Keratinocyte (primary cell): ENCODE data around the gene LDLRAD2. TPM values are rescaled to one million over a fixed set of nuclear protein-coding genes. Genes with fewer than 3 reads are reported as not detected.

Experiments used
- DNase-seq: peaks from one replicate; pipeline ENCODE4 v3.0.0-alpha.2; 2011; ENCODE audit warnings: low read depth, missing footprints, low spot score
- FAIRE-seq: peaks from 2 replicates; lab custom pipeline; 2011; peaks lifted over from hg19 to GRCh38; lab: Jason Lieb, UNC
- H2AFZ ChIP-seq: 2 replicates; pipeline ENCODE4 v1.6.0; 2012; ENCODE audit warnings: low read length, control low read depth, inconsistent platforms; ENCODE audit not compliant: control insufficient read depth
- H3K27ac ChIP-seq: 2 replicates; pipeline ENCODE4 v1.5.1; 2011; ENCODE audit warnings: low read length; ENCODE audit not compliant: control insufficient read depth, insufficient read depth
- H3K27me3 ChIP-seq: 3 replicates; pipeline ENCODE4 v1.6.0; 2011; ENCODE audit warnings: low read length; ENCODE audit not compliant: control insufficient read depth, insufficient read depth; ENCODE audit errors: extremely low read depth
- H3K36me3 ChIP-seq, 2 experiments: 2 replicates in 1 of 2; 3 replicates in 1 of 2; pipeline ENCODE4 v1.5.1; 2011; ENCODE audit warnings: low read length in 2 of 2, mild to moderate bottlenecking in 1 of 2; ENCODE audit not compliant: control insufficient read depth in 2 of 2, insufficient read depth in 2 of 2; ENCODE audit errors: extremely low read depth in 1 of 2
- H3K4me1 ChIP-seq: 3 replicates; pipeline ENCODE4 v1.5.1; 2011; ENCODE audit warnings: low read length; ENCODE audit not compliant: control insufficient read depth, insufficient read depth; ENCODE audit errors: extremely low read depth
- H3K4me2 ChIP-seq: 3 replicates; pipeline ENCODE4 v1.6.0; 2011; ENCODE audit warnings: low read depth, low read length; ENCODE audit not compliant: control insufficient read depth, insufficient read depth; ENCODE audit errors: extremely low read depth
- H3K4me3 ChIP-seq, 3 experiments: fragments of 200-600 bp in 1 of 3; sonication (generic) in 1 of 3; 2 replicates in 2 of 3; 3 replicates in 1 of 3; pipeline ENCODE4 v1.5.1; 2011 to 2016; ENCODE audit warnings: low read length in 3 of 3, mild to moderate bottlenecking in 3 of 3, control low read depth in 2 of 3, inconsistent platforms in 1 of 3, low read depth in 1 of 3, mixed read lengths in 1 of 3, mixed run types in 1 of 3, moderate library complexity in 1 of 3; ENCODE audit not compliant: control insufficient read depth in 2 of 3, insufficient read depth in 2 of 3; ENCODE audit errors: extremely low read depth in 1 of 3
- H3K79me2 ChIP-seq: 2 replicates; pipeline ENCODE4 v1.6.0; 2012; ENCODE audit warnings: low read length; ENCODE audit not compliant: control insufficient read depth, insufficient read depth
- H3K9ac ChIP-seq: 3 replicates; pipeline ENCODE4 v1.6.0; 2011; ENCODE audit warnings: low read length; ENCODE audit not compliant: control insufficient read depth, insufficient read depth; ENCODE audit errors: extremely low read depth
- H3K9me1 ChIP-seq: 3 replicates; pipeline ENCODE4 v1.6.0; 2011; ENCODE audit warnings: low read length; ENCODE audit not compliant: control insufficient read depth, insufficient read depth; ENCODE audit errors: extremely low read depth
- H3K9me3 ChIP-seq: 2 replicates; pipeline ENCODE4 v1.5.1; 2012; ENCODE audit warnings: low read depth, low read length; ENCODE audit not compliant: control insufficient read depth
- H4K20me1 ChIP-seq: 3 replicates; pipeline ENCODE4 v1.6.0; 2011; ENCODE audit warnings: low read length; ENCODE audit not compliant: control insufficient read depth, insufficient read depth; ENCODE audit errors: extremely low read depth
- EZH2 ChIP-seq: IDR thresholded peaks from one replicate; pipeline ENCODE4 v1.6.1; 2012; ENCODE audit warnings: inconsistent platforms, mild to moderate bottlenecking, low read length, moderate library complexity
- dilution Hi-C: fragments of 300-500 bp; cut with MboI; formaldehyde crosslinking; loops from one replicate; pipeline ENCODE4 v1.7.0; 2020; ENCODE audit warnings: low sequenced_read_pairs; ENCODE audit not compliant: extremely low pct_ligation_motif_present
- polyA plus RNA-seq, 5 experiments: library from polyadenylated mRNA; depleted of rRNA in 3 of 5; stranded (reverse) in 3 of 5; stranded (forward) in 1 of 5; unstranded in 1 of 5; fragments of >200 nt; gene quantifications; 1 replicate in 1 of 5; 2 replicates in 3 of 5; 3 replicates in 1 of 5; pipeline versions ENCODE4 v1.2.1 to v1.2.3, GENCODE V29; 2011 to 2012; ENCODE audit warnings: missing spikeins in 2 of 5, low read depth in 1 of 5, low replicate concordance in 1 of 5
- TF ChIP-seq, protein P1 (sequence below), 3 experiments: IDR thresholded peaks in 1 of 3; conservative IDR thresholded peaks in 1 of 3; optimal IDR thresholded peaks in 1 of 3; 2 replicates in 2 of 3; 3 replicates in 1 of 3; pipeline versions ENCODE3 to v1.5.1; 2011; ENCODE audit warnings: low read length in 3 of 3, mild to moderate bottlenecking in 3 of 3, moderate library complexity in 2 of 3, control low read depth in 1 of 3, inconsistent platforms in 1 of 3; ENCODE audit not compliant: insufficient read depth in 2 of 3; ENCODE audit errors: extremely low read depth in 1 of 3

The LDLRAD2 gene
- polyA plus RNA-seq, 1 donor (not counting 4 experiments of a cell fraction or from before 2014, with no cell fraction given), result 0.07 TPM

DNA sequence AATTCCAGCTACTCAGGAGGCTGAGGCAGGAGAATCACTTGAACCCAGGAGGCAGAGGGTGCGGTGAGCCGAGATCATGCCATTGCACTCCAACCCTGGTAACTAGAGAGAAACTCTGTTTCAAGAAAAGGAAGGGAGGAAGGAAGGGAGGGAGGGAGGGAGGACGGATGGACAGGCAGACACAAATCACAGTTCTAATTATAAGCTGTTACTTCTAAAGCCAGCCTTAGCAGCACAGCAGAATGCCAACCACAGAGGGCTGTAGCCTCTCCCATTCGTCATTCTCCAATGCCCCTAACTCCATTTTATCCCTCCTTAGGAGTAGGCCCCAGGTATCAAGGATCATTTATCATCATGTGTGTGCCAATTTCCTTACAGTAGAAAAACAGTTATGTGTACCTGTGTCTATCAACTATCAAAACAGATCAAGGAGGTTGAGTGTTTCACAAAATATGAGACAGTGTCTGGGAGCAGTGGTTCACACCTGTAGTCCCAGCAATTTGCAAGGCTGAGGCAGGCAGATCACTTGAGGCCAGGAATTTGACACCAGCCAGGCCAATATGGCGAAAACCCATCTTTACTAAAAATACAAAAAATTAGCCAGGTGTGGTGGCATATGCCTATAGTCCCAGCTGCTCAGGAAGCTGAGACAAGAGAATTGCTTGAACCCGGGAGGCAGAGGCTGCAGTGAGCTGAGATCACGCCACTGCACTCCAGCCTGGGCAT is 48.2 kb upstream of the LDLRAD2 start:
- DNase-seq (no peak), FAIRE-seq (no peak)
- peaks cover 3% of the 10 kb centered on the region for H4K20me1 ChIP-seq
- no peak overlapping the region for H3K4me2 ChIP-seq
- H3K9me3 ChIP-seq, result no peaks in the 10 kb centered on the region
- no peaks in the 10 kb centered on the region for H3K27me3 ChIP-seq
- no peaks in the 10 kb centered on the region for H3K9me1 ChIP-seq
- H3K9ac ChIP-seq, result no peak overlapping the region
- H3K4me3 ChIP-seq, result no peak overlapping the region
- peaks cover 0 to 1% of the 10 kb centered on the region in 2 experiments for H3K36me3 ChIP-seq
- peaks cover 11% of the 10 kb centered on the region for H3K4me1 ChIP-seq
- dilution Hi-C loops, result no loop called here
- peaks cover 87% of the 10 kb centered on the region for H3K79me2 ChIP-seq
- H2AFZ ChIP-seq, result no peak overlapping the region
- H3K27ac ChIP-seq, result no peak overlapping the region
- TF ChIP-seq, protein P1, sequence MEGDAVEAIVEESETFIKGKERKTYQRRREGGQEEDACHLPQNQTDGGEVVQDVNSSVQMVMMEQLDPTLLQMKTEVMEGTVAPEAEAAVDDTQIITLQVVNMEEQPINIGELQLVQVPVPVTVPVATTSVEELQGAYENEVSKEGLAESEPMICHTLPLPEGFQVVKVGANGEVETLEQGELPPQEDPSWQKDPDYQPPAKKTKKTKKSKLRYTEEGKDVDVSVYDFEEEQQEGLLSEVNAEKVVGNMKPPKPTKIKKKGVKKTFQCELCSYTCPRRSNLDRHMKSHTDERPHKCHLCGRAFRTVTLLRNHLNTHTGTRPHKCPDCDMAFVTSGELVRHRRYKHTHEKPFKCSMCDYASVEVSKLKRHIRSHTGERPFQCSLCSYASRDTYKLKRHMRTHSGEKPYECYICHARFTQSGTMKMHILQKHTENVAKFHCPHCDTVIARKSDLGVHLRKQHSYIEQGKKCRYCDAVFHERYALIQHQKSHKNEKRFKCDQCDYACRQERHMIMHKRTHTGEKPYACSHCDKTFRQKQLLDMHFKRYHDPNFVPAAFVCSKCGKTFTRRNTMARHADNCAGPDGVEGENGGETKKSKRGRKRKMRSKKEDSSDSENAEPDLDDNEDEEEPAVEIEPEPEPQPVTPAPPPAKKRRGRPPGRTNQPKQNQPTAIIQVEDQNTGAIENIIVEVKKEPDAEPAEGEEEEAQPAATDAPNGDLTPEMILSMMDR (optimal IDR thresholded peaks at IDR 0.05 in 1 of 3, IDR thresholded peaks at IDR 0.05 in 1 of 3, conservative IDR thresholded peaks at IDR 0.05 in 1 of 3; ENCODE audit: extremely low read depth in 1 of 3, insufficient read depth in 2 of 3, low read length in 3 of 3), result no peak
- no peak for TF ChIP-seq EZH2

DNA sequence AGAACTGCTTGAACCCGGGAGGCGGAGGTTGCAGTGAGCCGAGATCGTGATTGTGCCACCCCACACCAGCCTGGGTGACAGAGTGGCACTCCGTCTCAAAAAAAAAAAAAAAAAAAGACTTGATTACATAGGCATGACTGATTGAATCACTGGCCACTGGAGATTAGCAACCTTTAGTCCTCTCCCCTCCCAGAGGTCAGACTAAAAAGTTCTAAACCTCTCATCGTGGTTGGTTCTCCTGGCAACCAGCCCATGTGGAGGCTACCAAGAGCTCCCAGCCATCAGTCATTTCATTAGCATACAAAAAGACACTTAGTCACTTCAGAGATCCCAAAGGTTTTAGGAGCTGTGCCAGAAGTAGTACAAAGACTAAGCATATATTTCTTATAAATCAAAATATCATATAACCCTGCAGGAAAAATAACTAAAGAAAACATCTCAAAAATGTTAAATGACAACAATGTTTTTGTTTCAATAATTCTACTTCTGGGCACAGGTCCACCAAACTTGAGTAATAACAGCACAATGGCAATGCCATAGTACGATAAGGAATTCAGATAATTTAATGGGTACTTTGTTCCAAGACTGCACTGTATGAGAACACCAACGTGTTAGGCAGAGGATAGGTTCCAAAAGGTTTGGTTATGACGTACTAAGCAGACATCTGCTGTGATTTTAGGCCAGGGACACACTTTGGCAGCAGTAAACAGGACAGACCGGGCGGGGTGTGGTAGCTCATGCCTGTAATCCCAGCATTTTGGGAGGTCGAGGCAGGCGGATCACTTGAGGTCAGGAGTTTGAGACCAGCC is 47.2 kb upstream of the LDLRAD2 start:
- peaks cover 11% of the 10 kb centered on the region for H3K4me1 ChIP-seq
- peak overlapping the region; percentile 67 for H3K27ac ChIP-seq
- H3K4me2 ChIP-seq, result peak overlapping the region; percentile 58
- no peak for TF ChIP-seq EZH2
- TF ChIP-seq, protein P1 (optimal IDR thresholded peaks at IDR 0.05 in 1 of 3, IDR thresholded peaks at IDR 0.05 in 1 of 3, conservative IDR thresholded peaks at IDR 0.05 in 1 of 3; ENCODE audit: extremely low read depth in 1 of 3, insufficient read depth in 2 of 3, low read length in 3 of 3), result no peak
- no peak overlapping the region for H2AFZ ChIP-seq
- peak overlapping the region; percentile 9 for H3K9ac ChIP-seq
- H3K9me3 ChIP-seq, result no peaks in the 10 kb centered on the region
- peaks cover 3% of the 10 kb centered on the region for H4K20me1 ChIP-seq
- H3K27me3 ChIP-seq, result no peaks in the 10 kb centered on the region
- no peak for FAIRE-seq
- H3K36me3 ChIP-seq, result peaks cover 0 to 1% of the 10 kb centered on the region in 2 experiments
- peaks cover 87% of the 10 kb centered on the region for H3K79me2 ChIP-seq
- dilution Hi-C loops, result no loop called here
- H3K4me3 ChIP-seq, result no peak overlapping the region
- H3K9me1 ChIP-seq, result no peaks in the 10 kb centered on the region
- DNase-seq, result peak; percentile 69
